Measurements from ENCODE around the gene GPC1.

DNA sequence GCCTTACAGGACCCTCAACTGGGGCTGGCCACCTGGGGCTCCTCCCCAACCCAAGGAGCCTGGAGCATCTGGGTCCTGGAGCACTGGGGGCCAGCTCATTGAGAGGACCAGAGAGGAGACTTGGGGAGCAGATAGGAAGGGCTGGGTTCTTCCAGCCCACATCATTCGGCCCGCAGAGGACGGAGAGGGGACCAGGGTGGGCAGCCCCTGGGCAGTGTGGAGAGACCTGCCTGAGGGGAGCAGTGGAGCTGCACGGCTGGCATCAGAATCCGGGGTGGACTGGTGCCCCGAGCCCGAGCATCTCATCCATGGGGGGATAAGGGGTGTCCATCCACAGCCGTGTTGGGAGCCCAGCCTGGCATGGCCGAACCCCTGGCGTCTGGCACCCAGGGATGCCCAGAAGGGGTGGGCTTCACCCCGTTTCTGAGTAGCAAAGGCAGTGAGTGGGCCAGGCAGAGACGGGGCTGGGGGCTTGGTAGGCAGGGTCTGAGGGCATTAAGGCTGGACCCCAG is 11.3 kb downstream of the GPC1 start:
- TF ChIP-seq CTCF (IDR thresholded peaks at IDR 0.05): no peak
- TF ChIP-seq POLR2A (IDR thresholded peaks at IDR 0.05): no peak

Data from heart left ventricle (tissue), 13 donors.